Endodermal cell (in vitro differentiated cells): Measurements from ENCODE around the gene PPP3CB. TPM values are rescaled to one million over a fixed set of nuclear protein-coding genes. Genes with fewer than 3 reads are reported as not detected.

Experiments used
- DNase-seq: peaks from one replicate; pipeline ENCODE4 v3.0.0-alpha.2; 2017
- H3K27ac ChIP-seq: 2 replicates; pipeline ENCODE4 v1.5.1; 2013; ENCODE audit warnings: mild to moderate bottlenecking, low read depth, low read length, moderate library complexity
- H3K27me3 ChIP-seq: 2 replicates; pipeline ENCODE4 v1.6.1; 2013; ENCODE audit warnings: mild to moderate bottlenecking, low read length, moderate library complexity; ENCODE audit not compliant: insufficient read depth, control insufficient read depth, poor library complexity, severe bottlenecking
- H3K36me3 ChIP-seq: 2 replicates; pipeline ENCODE4 v1.7.0; 2013; ENCODE audit warnings: mild to moderate bottlenecking, low read length, moderate library complexity; ENCODE audit not compliant: control insufficient read depth, insufficient read depth
- H3K4me1 ChIP-seq: one replicate; pipeline ENCODE4 v1.7.0; 2013; ENCODE audit warnings: low read length; ENCODE audit not compliant: control insufficient read depth, insufficient read depth
- H3K4me3 ChIP-seq: 2 replicates; pipeline ENCODE4 v1.5.1; 2013; ENCODE audit warnings: mild to moderate bottlenecking, low read length, moderate library complexity
- H3K9ac ChIP-seq: 2 replicates; pipeline ENCODE4 v1.6.1; 2013; ENCODE audit warnings: mild to moderate bottlenecking, low read length, moderate library complexity; ENCODE audit not compliant: poor library complexity, severe bottlenecking; ENCODE audit errors: extremely low read depth
- H3K9me3 ChIP-seq: 2 replicates; pipeline ENCODE4 v1.6.1; 2013; ENCODE audit warnings: mild to moderate bottlenecking, low read length, moderate library complexity; ENCODE audit not compliant: control insufficient read depth
- H3K27ac Mint-ChIP-seq: 2 replicates; pipeline ENCODE4 v1.8.0; 2020; ENCODE audit warnings: mixed read lengths
- H3K27me3 Mint-ChIP-seq: 2 replicates; pipeline ENCODE4 v1.8.0; 2021; ENCODE audit warnings: mild to moderate bottlenecking, mixed read lengths; ENCODE audit not compliant: insufficient read depth
- H3K36me3 Mint-ChIP-seq: 2 replicates; pipeline ENCODE4 v1.8.0; 2020; ENCODE audit warnings: low read depth, mixed read lengths
- H3K4me1 Mint-ChIP-seq: 2 replicates; pipeline ENCODE4 v1.8.0; 2020; ENCODE audit warnings: mixed read lengths
- H3K4me3 Mint-ChIP-seq: 2 replicates; pipeline ENCODE4 v1.8.0; 2020; ENCODE audit warnings: mild to moderate bottlenecking, moderate library complexity, mixed read lengths
- H3K9me3 Mint-ChIP-seq: 2 replicates; pipeline ENCODE4 v1.8.0; 2020; ENCODE audit warnings: mild to moderate bottlenecking, mixed read lengths
- CTCF ChIP-seq: fragments of 200-600 bp; sonication (generic); conservative IDR thresholded peaks from 2 replicates; pipeline ENCODE4 v1.5.0; 2021; ENCODE audit warnings: antibody characterized with exemption, mild to moderate bottlenecking
- WGBS, 2 experiments: methylation state at CpG; one replicate each; pipeline versions ENCODE4 v1.1.5 to v1.1.7; 2013; ENCODE audit warnings: missing lambda C conversion rate in 2 of 2, mixed read lengths in 1 of 2; ENCODE audit not compliant: insufficient coverage in 1 of 2, insufficient read length in 1 of 2; 5-methylcytosine and 5-hydroxymethylcytosine counted together
- total RNA-seq, 2 donors: library from RNA; stranded (reverse); fragmentation: NEBNext Ultra II Directional in 1 of 2; extraction: Animal tissue kit (Norgen Biotek cat#: 25700) in 1 of 2; gene quantifications; 2 replicates in 1 of 2; 3 replicates in 1 of 2; pipeline ENCODE4 v1.2.1, GENCODE V29; 2021

PPP3CB gene
- total RNA-seq, 2 donors from 2014 or later = 39.2 to 40.2 TPM

- Mint-ChIP-seq H3K9me3 (no peaks in the 10 kb centered on the region), H3K4me1 (no peaks in the 10 kb centered on the region), H3K4me3 (no peak overlapping the region), H3K27me3 (no peaks in the 10 kb centered on the region), H3K27ac (no peak overlapping the region), H3K36me3 (peaks cover 37% of the 10 kb centered on the region)
- H3K27me3 ChIP-seq = no peaks in the 10 kb centered on the region
- no peak for TF ChIP-seq CTCF
- no peak overlapping the region for H3K4me3 ChIP-seq
- peaks cover 78% of the 10 kb centered on the region for H3K36me3 ChIP-seq
- H3K9ac ChIP-seq = no peak overlapping the region
- H3K27ac ChIP-seq = no peak overlapping the region
- H3K9me3 ChIP-seq = no peaks in the 10 kb centered on the region
- DNase-seq = no peak
- H3K4me1 ChIP-seq = no peaks in the 10 kb centered on the region
- 89% methylated on average over 2 of the region's 3 CpGs; no CpG with 5 or more reads in 1 of the 2 experiments for whole genome bisulfite sequencing, 2 experiments
Observed at GRCh38 chr10:73471226-73471625, 24.6 kb downstream of the PPP3CB start.

- Mint-ChIP-seq H3K27me3 (no peaks in the 10 kb centered on the region), H3K36me3 (peaks cover 34% of the 10 kb centered on the region), H3K4me1 (no peaks in the 10 kb centered on the region), H3K27ac (peak overlapping the region; percentile 47), H3K4me3 (no peak overlapping the region), H3K9me3 (no peaks in the 10 kb centered on the region)
- no peak for DNase-seq
- Histone ChIP-seq H3K4me3 (no peak overlapping the region), H3K27me3 (no peaks in the 10 kb centered on the region), H3K27ac (no peak overlapping the region), H3K9me3 (no peaks in the 10 kb centered on the region), H3K36me3 (peaks cover 75% of the 10 kb centered on the region), H3K9ac (no peak overlapping the region), H3K4me1 (no peaks in the 10 kb centered on the region)
- no peak for TF ChIP-seq CTCF
Observed at GRCh38 chr10:73469579-73469978, 26.2 kb downstream of the PPP3CB start.

GRCh38 chr10:73467206-73467605 is 28.6 kb downstream of the PPP3CB start:
- Mint-ChIP-seq H3K36me3 (peaks cover 37% of the 10 kb centered on the region), H3K4me3 (no peak overlapping the region)
- TF ChIP-seq CTCF = no peak

More at GRCh38 chr10:73467206-73467605, 28.6 kb downstream of the PPP3CB start:
- Mint-ChIP-seq H3K9me3 (no peaks in the 10 kb centered on the region), H3K27ac (no peak overlapping the region), H3K27me3 (no peaks in the 10 kb centered on the region), H3K4me1 (no peaks in the 10 kb centered on the region)
- DNase-seq = no peak
- no peak overlapping the region for H3K27ac ChIP-seq
- H3K9me3 ChIP-seq = no peaks in the 10 kb centered on the region
- peaks cover 71% of the 10 kb centered on the region for H3K36me3 ChIP-seq
- no peak overlapping the region for H3K9ac ChIP-seq
- H3K27me3 ChIP-seq = no peaks in the 10 kb centered on the region
- no peak overlapping the region for H3K4me3 ChIP-seq
- WGBS, 2 experiments = 90% methylated on average over 2 of the region's 2 CpGs; no CpG with 5 or more reads in 1 of the 2 experiments
- no peaks in the 10 kb centered on the region for H3K4me1 ChIP-seq
